Colonic mucosa (tissue), 4 donors: ENCODE measurements around the gene IGSF11. TPM values are rescaled to one million over a fixed set of nuclear protein-coding genes. Genes with fewer than 3 reads are reported as not detected.

Experiments used
- DNase-seq: peaks from one replicate; pipeline ENCODE4 v3.0.0-alpha.2; 2020
- H3K27ac ChIP-seq: fragments of 200-600 bp; one replicate; pipeline ENCODE4 v1.8.0; 2021
- H3K27me3 ChIP-seq: fragments of 200-600 bp; one replicate; pipeline ENCODE4 v1.8.0; 2021
- H3K36me3 ChIP-seq: fragments of 200-600 bp; one replicate; pipeline ENCODE4 v1.8.0; 2021
- H3K4me1 ChIP-seq: fragments of 200-600 bp; one replicate; pipeline ENCODE4 v1.8.0; 2021; ENCODE audit warnings: mild to moderate bottlenecking
- H3K4me3 ChIP-seq: fragments of 200-600 bp; one replicate; pipeline ENCODE4 v1.8.0; 2021
- H3K9ac ChIP-seq, 2 donors: one replicate each; pipeline ENCODE4 v1.7.0; 2013; ENCODE audit warnings: control low read depth in 2 of 2, low read depth in 2 of 2, low read length in 2 of 2
- H3K9me3 ChIP-seq: fragments of 200-600 bp; one replicate; pipeline ENCODE4 v1.8.0; 2021
- CTCF ChIP-seq: fragments of 200-600 bp; IDR thresholded peaks from one replicate; pipeline ENCODE4 v1.8.0; 2022; ENCODE audit warnings: antibody characterized with exemption, mild to moderate bottlenecking
- intact Hi-C: fragments of 100-400 bp; cut with DNase I; formaldehyde crosslinking; loops from one replicate; pipeline ENCODE4 v1.14.1; 2022
- total RNA-seq, 2 donors: library from RNA; stranded (reverse); fragmentation: NEBNext Ultra II Directional in 1 of 2; extraction: Animal tissue kit (Norgen Biotek cat#: 25700) in 1 of 2; gene quantifications; one replicate each; pipeline ENCODE4 v1.2.1, GENCODE V29; 2021
- donor health status: healthy.
- donor health status: DM: no; HTN: no; CAD: no.
- donor health status: DM: no; HTN: no; CAD: no.

The IGSF11 gene
- total RNA-seq, 2 donors from 2014 or later, result 0.22 to 0.50 TPM

GRCh38 chr3:118912188-118912587 is 122.5 kb downstream of the IGSF11 start:
- no peak overlapping the region for H3K27ac ChIP-seq
- intact Hi-C loops, result no loop called here

DNA sequence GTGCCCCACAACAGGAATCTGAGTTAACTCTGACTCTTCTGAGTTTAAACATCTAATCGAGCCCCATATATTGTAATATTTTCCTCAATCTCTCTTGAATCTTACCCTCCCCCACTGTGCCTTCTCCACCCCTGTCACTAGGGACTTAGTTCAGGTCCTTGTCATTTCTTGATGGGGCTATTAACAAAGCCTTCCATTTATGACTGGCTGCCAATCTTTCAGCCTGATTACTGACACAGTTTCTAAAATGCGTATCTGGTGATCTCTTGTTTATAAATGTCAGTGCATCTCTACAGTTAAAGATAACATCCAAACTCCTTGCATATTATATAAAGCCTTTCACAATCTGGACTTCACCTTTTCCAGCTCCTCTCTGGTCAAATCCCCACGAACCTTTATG is 124.3 kb downstream of the IGSF11 start:
- no peaks in the 10 kb centered on the region for H3K4me1 ChIP-seq
- H3K9ac ChIP-seq, result no peak overlapping the region
- no peak for TF ChIP-seq CTCF
- H3K36me3 ChIP-seq, result no peaks in the 10 kb centered on the region
- intact Hi-C loops, result no loop called here
- no peak for DNase-seq
- H3K9me3 ChIP-seq, result no peaks in the 10 kb centered on the region
- no peaks in the 10 kb centered on the region for H3K27me3 ChIP-seq
- H3K27ac ChIP-seq, result no peak overlapping the region
- no peak overlapping the region for H3K4me3 ChIP-seq

More at GRCh38 chr3:118912188-118912587, 122.5 kb downstream of the IGSF11 start:
- H3K9me3 ChIP-seq, result no peaks in the 10 kb centered on the region
- H3K4me3 ChIP-seq, result no peak overlapping the region
- no peaks in the 10 kb centered on the region for H3K4me1 ChIP-seq
- H3K27me3 ChIP-seq, result no peaks in the 10 kb centered on the region
- no peak overlapping the region for H3K9ac ChIP-seq
- no peaks in the 10 kb centered on the region for H3K36me3 ChIP-seq
- no peak for DNase-seq
- no peak for TF ChIP-seq CTCF

- intact Hi-C loops, result no loop called here
- no peak overlapping the region for H3K27ac ChIP-seq
- DNase-seq, result no peak
- H3K4me1 ChIP-seq, result no peaks in the 10 kb centered on the region
- H3K9me3 ChIP-seq, result no peaks in the 10 kb centered on the region
- H3K27me3 ChIP-seq, result no peaks in the 10 kb centered on the region
- no peak for TF ChIP-seq CTCF
- H3K4me3 ChIP-seq, result no peak overlapping the region
- H3K9ac ChIP-seq, result no peak overlapping the region
- no peaks in the 10 kb centered on the region for H3K36me3 ChIP-seq
Measured at GRCh38 chr3:118909763-118910162, 124.9 kb downstream of the IGSF11 start.

GRCh38 chr3:118907909-118908308 is 126.7 kb downstream of the IGSF11 start:
- H3K9me3 ChIP-seq, result no peaks in the 10 kb centered on the region
- no peak overlapping the region for H3K4me3 ChIP-seq
- intact Hi-C loops, result no loop called here
- H3K4me1 ChIP-seq, result no peaks in the 10 kb centered on the region
- no peak overlapping the region for H3K9ac ChIP-seq
- no peak for DNase-seq
- no peaks in the 10 kb centered on the region for H3K36me3 ChIP-seq
- TF ChIP-seq CTCF, result no peak
- no peaks in the 10 kb centered on the region for H3K27me3 ChIP-seq
- no peak overlapping the region for H3K27ac ChIP-seq

DNA sequence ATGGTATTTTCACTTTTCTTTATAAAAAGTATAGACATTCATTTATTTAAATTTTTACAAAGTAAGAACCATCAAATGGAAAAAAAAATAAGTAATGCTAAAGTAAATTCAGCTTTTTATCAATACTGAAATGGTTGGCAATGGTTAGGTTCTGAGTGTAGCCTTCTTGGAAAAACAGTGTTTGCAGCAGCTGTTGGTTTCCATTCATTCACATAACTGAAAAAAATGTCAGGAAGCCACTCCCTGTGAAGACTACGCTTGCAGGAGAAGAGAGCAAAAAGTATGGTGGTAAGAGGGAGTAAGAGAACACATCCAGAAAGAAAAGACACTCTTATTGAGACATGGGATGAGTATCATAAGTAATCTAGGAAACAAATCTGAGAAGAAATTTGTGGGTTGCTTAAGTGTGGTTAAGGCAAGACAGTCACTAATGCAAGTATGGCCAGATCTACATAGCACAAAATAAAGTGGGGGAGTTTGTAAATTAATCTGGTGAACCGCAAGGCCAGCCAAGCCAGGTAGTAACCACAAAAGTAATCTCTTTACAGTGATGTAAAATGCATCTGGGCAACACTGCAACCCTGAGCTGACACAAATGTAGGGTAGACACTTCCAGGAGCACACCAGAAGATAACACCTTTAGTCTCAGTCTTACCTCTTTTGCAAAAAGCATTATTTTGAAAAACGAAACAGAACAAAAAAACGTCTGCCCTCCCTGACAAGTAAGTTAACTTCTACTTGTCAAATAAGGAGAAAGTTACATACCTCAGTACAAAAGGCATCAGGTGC is 133.7 kb downstream of the IGSF11 start:
- H3K4me1 ChIP-seq, result no peaks in the 10 kb centered on the region
- TF ChIP-seq CTCF, result no peak
- intact Hi-C loops, result no loop called here
- H3K36me3 ChIP-seq, result no peaks in the 10 kb centered on the region
- H3K27me3 ChIP-seq, result no peaks in the 10 kb centered on the region
- no peak overlapping the region for H3K27ac ChIP-seq
- no peak for DNase-seq
- H3K9ac ChIP-seq, result no peak overlapping the region
- H3K4me3 ChIP-seq, result no peak overlapping the region
- no peaks in the 10 kb centered on the region for H3K9me3 ChIP-seq
